Measurements from ENCODE around the gene RASGRP2. TPM values are rescaled to one million over a fixed set of nuclear protein-coding genes. Genes with fewer than 3 reads are reported as not detected.
"Not testable (repeated sequence)": the region's sequence is repeated elsewhere in the genome, so short reads cannot be mapped to it uniquely, and the experiment has no call there.

The RASGRP2 gene
- total RNA-seq, 1 donor from 2014 or later = 12.0 TPM

GRCh38 chr11:64713016-64713707, 30.8 kb downstream of the RASGRP2 start:
- H3K9me3 ChIP-seq (ENCODE audit: control insufficient read depth in 3 of 3, low read length in 3 of 3) = no peaks in the 10 kb centered on the region
- no peak overlapping the region for H3K9ac ChIP-seq (ENCODE audit: low read depth in 1 of 3, low read length in 3 of 3)
- H3K27ac ChIP-seq (ENCODE audit: low read depth, low read length) = no peak overlapping the region
- peaks cover 67 to 81% (median 75%) of the 10 kb centered on the region in 3 donors for H3K27me3 ChIP-seq (ENCODE audit: control insufficient read depth in 3 of 3, insufficient read depth in 3 of 3, low read length in 3 of 3)
- no peaks in the 10 kb centered on the region for H3K36me3 ChIP-seq (ENCODE audit: control insufficient read depth in 3 of 3, insufficient read depth in 3 of 3, low read length in 3 of 3)
- H3K4me3 ChIP-seq (ENCODE audit: low read length in 3 of 3) = no peak overlapping the region
- no peaks in the 10 kb centered on the region for H3K4me1 ChIP-seq (ENCODE audit: control insufficient read depth in 3 of 3, insufficient read depth in 3 of 3, low read length in 3 of 3)

GRCh38 chr11:64712430-64713015, 31.4 kb downstream of the RASGRP2 start:
- Histone ChIP-seq H3K9me3 (ENCODE audit: control insufficient read depth in 3 of 3, low read length in 3 of 3) (no peaks in the 10 kb centered on the region), H3K27ac (ENCODE audit: low read depth, low read length) (no peak overlapping the region), H3K9ac (ENCODE audit: low read depth in 1 of 3, low read length in 3 of 3) (no peak overlapping the region), H3K4me3 (ENCODE audit: low read length in 3 of 3) (no peak overlapping the region), H3K36me3 (ENCODE audit: control insufficient read depth in 3 of 3, insufficient read depth in 3 of 3, low read length in 3 of 3) (no peaks in the 10 kb centered on the region), H3K4me1 (ENCODE audit: control insufficient read depth in 3 of 3, insufficient read depth in 3 of 3, low read length in 3 of 3) (no peaks in the 10 kb centered on the region), H3K27me3 (ENCODE audit: control insufficient read depth in 3 of 3, insufficient read depth in 3 of 3, low read length in 3 of 3) (peaks cover 60 to 76% (median 70%) of the 10 kb centered on the region in 3 donors)

- Histone ChIP-seq H3K36me3 (ENCODE audit: control insufficient read depth in 3 of 3, insufficient read depth in 3 of 3, low read length in 3 of 3) (no peaks in the 10 kb centered on the region), H3K9ac (ENCODE audit: low read depth in 1 of 3, low read length in 3 of 3) (no peak overlapping the region)
Observed at GRCh38 chr11:64711956-64712362, 32.0 kb downstream of the RASGRP2 start.

DNA sequence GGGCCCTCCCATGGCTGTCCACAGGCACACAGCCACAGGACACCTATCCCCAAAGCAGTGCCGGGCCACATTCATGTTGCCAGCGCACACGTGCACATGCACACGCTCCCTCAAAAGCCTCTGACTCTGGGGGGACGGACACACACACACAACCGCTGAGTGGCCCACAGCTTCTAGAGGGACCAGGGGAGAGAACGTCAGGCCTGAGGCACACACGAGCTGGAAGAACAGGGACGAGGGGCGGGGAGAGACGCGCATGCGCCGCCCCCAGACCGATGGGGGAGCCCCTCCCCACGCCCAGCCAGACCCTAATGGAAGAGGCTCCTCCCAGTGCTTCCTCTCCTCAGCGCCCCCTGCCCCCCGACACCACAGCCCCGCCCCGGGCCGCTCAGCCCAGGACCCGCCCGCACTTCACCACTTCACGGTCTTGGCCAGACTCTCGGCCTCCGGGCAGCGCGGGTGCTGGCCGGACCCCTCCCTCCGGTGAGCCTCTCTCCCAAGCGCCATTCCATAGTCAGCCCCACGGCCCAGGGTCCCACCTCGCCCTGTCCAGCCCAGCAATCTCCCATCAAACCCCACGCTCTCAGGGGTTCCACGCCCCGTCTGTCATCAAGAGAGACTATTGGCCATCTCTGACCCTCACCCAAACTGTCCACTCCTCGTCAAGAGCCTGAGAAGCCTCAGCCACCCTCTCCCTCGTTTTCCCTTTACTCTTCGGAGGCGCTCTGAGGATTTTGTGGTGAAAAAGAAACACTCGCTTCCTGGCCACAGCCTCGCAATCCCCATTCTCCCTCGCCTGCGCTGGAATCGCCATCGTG, 32.6 kb downstream of the RASGRP2 start:
- H3K4me1 ChIP-seq (ENCODE audit: control insufficient read depth in 3 of 3, insufficient read depth in 3 of 3, low read length in 3 of 3) = no peaks in the 10 kb centered on the region
- no peak overlapping the region for H3K27ac ChIP-seq (ENCODE audit: low read depth, low read length)
- H3K4me3 ChIP-seq (ENCODE audit: low read length in 3 of 3) = no peak overlapping the region
- H3K9me3 ChIP-seq (ENCODE audit: control insufficient read depth in 3 of 3, low read length in 3 of 3) = no peaks in the 10 kb centered on the region
- no peak overlapping the region for H3K9ac ChIP-seq (ENCODE audit: low read depth in 1 of 3, low read length in 3 of 3)
- peaks cover 52 to 65% (median 58%) of the 10 kb centered on the region in 3 donors for H3K27me3 ChIP-seq (ENCODE audit: control insufficient read depth in 3 of 3, insufficient read depth in 3 of 3, low read length in 3 of 3)
- no peaks in the 10 kb centered on the region for H3K36me3 ChIP-seq (ENCODE audit: control insufficient read depth in 3 of 3, insufficient read depth in 3 of 3, low read length in 3 of 3)

More at GRCh38 chr11:64711956-64712362, 32.0 kb downstream of the RASGRP2 start:
- Histone ChIP-seq H3K9me3 (ENCODE audit: control insufficient read depth in 3 of 3, low read length in 3 of 3) (no peaks in the 10 kb centered on the region), H3K4me3 (ENCODE audit: low read length in 3 of 3) (no peak overlapping the region), H3K4me1 (ENCODE audit: control insufficient read depth in 3 of 3, insufficient read depth in 3 of 3, low read length in 3 of 3) (no peaks in the 10 kb centered on the region), H3K27ac (ENCODE audit: low read depth, low read length) (no peak overlapping the region), H3K27me3 (ENCODE audit: control insufficient read depth in 3 of 3, insufficient read depth in 3 of 3, low read length in 3 of 3) (peaks cover 56 to 71% (median 64%) of the 10 kb centered on the region in 3 donors)

- Histone ChIP-seq H3K27ac (ENCODE audit: low read depth, low read length) (no peak overlapping the region), H3K36me3 (ENCODE audit: control insufficient read depth in 3 of 3, insufficient read depth in 3 of 3, low read length in 3 of 3) (no peaks in the 10 kb centered on the region), H3K9ac (ENCODE audit: low read depth in 1 of 3, low read length in 3 of 3) (no peak overlapping the region), H3K27me3 (ENCODE audit: control insufficient read depth in 3 of 3, insufficient read depth in 3 of 3, low read length in 3 of 3) (peaks cover 48 to 60% (median 51%) of the 10 kb centered on the region in 3 donors), H3K4me3 (ENCODE audit: low read length in 3 of 3) (no peak overlapping the region), H3K9me3 (ENCODE audit: control insufficient read depth in 3 of 3, low read length in 3 of 3) (no peaks in the 10 kb centered on the region), H3K4me1 (ENCODE audit: control insufficient read depth in 3 of 3, insufficient read depth in 3 of 3, low read length in 3 of 3) (no peaks in the 10 kb centered on the region)
Observed at GRCh38 chr11:64710418-64711137, 33.4 kb downstream of the RASGRP2 start.

DNA sequence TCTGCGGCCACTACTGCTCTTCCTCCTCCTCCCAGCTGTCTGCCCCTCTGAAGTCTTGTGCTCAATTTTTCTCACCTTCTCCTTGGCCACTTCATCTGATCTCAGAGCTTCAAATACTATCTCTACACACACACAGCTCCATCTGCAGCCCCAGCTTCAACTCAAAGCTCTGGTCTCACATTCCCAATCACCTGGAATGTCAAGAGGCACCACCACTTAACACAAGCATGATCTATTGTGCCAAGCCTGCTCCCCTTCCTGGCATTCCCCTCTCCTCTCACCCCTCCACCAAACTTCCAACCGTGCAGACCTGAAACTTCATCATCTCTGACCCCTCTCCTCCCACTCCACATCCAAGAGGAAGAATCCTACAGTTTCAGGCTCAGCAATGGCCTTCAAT, 38.4 kb downstream of the RASGRP2 start:
- Histone ChIP-seq H3K4me3 (ENCODE audit: low read length in 3 of 3) (no peak overlapping the region), H3K27me3 (ENCODE audit: control insufficient read depth in 3 of 3, insufficient read depth in 3 of 3, low read length in 3 of 3) (peaks cover 7 to 24% (median 12%) of the 10 kb centered on the region in 3 donors), H3K4me1 (ENCODE audit: control insufficient read depth in 3 of 3, insufficient read depth in 3 of 3, low read length in 3 of 3) (no peaks in the 10 kb centered on the region), H3K9me3 (ENCODE audit: control insufficient read depth in 3 of 3, low read length in 3 of 3) (no peaks in the 10 kb centered on the region), H3K36me3 (ENCODE audit: control insufficient read depth in 3 of 3, insufficient read depth in 3 of 3, low read length in 3 of 3) (no peaks in the 10 kb centered on the region), H3K27ac (ENCODE audit: low read depth, low read length) (no peak overlapping the region), H3K9ac (ENCODE audit: low read depth in 1 of 3, low read length in 3 of 3) (no peak overlapping the region)

DNA sequence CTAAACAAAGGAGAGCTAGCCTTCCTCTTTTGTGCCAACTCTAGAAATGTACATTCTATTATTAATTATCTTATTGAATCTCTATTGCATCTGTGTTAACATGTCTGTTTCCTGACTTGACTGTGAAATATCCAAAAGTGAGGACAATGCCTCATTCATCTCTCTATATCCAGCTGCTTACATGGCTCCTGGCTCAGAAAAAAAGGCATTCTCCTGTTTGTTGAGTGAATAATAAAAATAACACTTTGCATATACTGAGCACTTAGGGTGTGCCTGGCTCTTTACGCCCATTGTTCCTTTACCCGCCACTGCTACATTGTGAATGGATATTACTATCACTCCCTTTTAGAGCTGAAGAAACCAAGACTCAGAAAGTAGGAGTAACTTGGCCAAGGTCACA, 40.9 kb downstream of the RASGRP2 start:
- no peaks in the 10 kb centered on the region for H3K4me1 ChIP-seq (ENCODE audit: control insufficient read depth in 3 of 3, insufficient read depth in 3 of 3, low read length in 3 of 3)
- no peak overlapping the region for H3K4me3 ChIP-seq (ENCODE audit: low read length in 3 of 3)
- no peak overlapping the region for H3K27ac ChIP-seq (ENCODE audit: low read depth, low read length)
- H3K36me3 ChIP-seq (ENCODE audit: control insufficient read depth in 3 of 3, insufficient read depth in 3 of 3, low read length in 3 of 3) = no peaks in the 10 kb centered on the region
- H3K9ac ChIP-seq (ENCODE audit: low read depth in 1 of 3, low read length in 3 of 3) = no peak overlapping the region
- peaks cover under 1 to 17% (median 5%) of the 10 kb centered on the region in 3 donors for H3K27me3 ChIP-seq (ENCODE audit: control insufficient read depth in 3 of 3, insufficient read depth in 3 of 3, low read length in 3 of 3)
- H3K9me3 ChIP-seq (ENCODE audit: control insufficient read depth in 3 of 3, low read length in 3 of 3) = no peaks in the 10 kb centered on the region

DNA sequence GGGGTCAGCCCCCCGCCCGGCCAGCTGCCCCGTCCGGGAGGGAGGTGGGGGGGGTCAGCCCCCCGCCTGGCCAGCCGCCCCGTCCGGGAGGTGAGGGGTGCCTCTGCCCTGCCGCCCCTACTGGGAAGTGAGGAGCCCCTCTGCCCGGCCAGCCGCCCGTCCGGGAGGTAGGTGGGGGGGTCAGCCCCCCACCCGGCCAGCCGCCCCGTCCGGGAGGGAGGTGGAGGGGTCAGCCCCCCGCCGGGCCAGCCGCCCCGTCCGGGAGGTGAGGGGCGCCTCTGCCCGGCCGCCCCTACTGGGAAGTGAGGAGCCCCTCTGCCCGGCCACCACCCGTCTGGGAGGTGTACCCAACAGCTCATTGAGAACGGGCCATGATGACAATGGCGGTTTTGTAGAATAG, 42.0 kb downstream of the RASGRP2 start:
- H3K9me3 ChIP-seq (ENCODE audit: control insufficient read depth in 3 of 3, low read length in 3 of 3); H3K9ac ChIP-seq (ENCODE audit: low read depth in 1 of 3, low read length in 3 of 3); H3K4me1 ChIP-seq (ENCODE audit: control insufficient read depth in 3 of 3, insufficient read depth in 3 of 3, low read length in 3 of 3); H3K36me3 ChIP-seq (ENCODE audit: control insufficient read depth in 3 of 3, insufficient read depth in 3 of 3, low read length in 3 of 3); H3K27ac ChIP-seq (ENCODE audit: low read depth, low read length); H3K4me3 ChIP-seq (ENCODE audit: low read length in 3 of 3): not testable (repeated sequence)
- peaks cover 2 to 17% (median 5%) of the 10 kb centered on the region in 3 donors for H3K27me3 ChIP-seq (ENCODE audit: control insufficient read depth in 3 of 3, insufficient read depth in 3 of 3, low read length in 3 of 3)

DNA sequence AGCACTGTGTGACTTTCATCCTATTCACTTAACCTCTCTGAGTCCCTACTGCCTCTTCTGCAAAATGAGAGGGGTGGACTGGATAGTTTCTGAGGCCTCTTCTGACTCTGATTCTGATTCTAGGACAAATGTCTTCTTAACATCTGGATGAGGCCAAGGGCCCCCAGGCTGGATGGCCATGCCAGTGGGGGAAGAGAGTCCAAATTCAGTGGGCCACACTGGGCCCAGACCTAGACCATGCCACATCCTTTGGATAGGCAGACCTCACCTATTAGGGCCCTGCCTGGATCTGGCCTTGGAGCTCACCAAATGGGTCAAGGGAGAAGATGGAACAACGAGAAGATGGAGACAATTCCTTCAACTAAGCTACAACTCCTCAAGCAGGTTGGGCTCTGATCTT, 45.5 kb downstream of the RASGRP2 start:
- no peaks in the 10 kb centered on the region for H3K9me3 ChIP-seq (ENCODE audit: control insufficient read depth in 3 of 3, low read length in 3 of 3)
- H3K4me3 ChIP-seq (ENCODE audit: low read length in 3 of 3) = no peak overlapping the region
- peaks cover 2 to 21% (median 15%) of the 10 kb centered on the region in 3 donors for H3K27me3 ChIP-seq (ENCODE audit: control insufficient read depth in 3 of 3, insufficient read depth in 3 of 3, low read length in 3 of 3)
- no peak overlapping the region for H3K27ac ChIP-seq (ENCODE audit: low read depth, low read length)
- no peak overlapping the region for H3K9ac ChIP-seq (ENCODE audit: low read depth in 1 of 3, low read length in 3 of 3)
- no peaks in the 10 kb centered on the region for H3K36me3 ChIP-seq (ENCODE audit: control insufficient read depth in 3 of 3, insufficient read depth in 3 of 3, low read length in 3 of 3)
- no peaks in the 10 kb centered on the region for H3K4me1 ChIP-seq (ENCODE audit: control insufficient read depth in 3 of 3, insufficient read depth in 3 of 3, low read length in 3 of 3)
